Prostate gland (tissue), 2 donors: Measurements from ENCODE around the gene MNT. TPM values are rescaled to one million over a fixed set of nuclear protein-coding genes. Genes with fewer than 3 reads are reported as not detected.
A peak's percentile ranks its signal among the peaks of the same experiment; 100 is the strongest.

Experiments
- DNase-seq: peaks from one replicate; pipeline ENCODE4 v3.0.0-alpha.2; 2019; ENCODE audit warnings: low spot score
- H3K27ac ChIP-seq, 2 donors: fragments of 200-600 bp; sonication (generic); 2 replicates each; pipeline ENCODE4 v1.5.1; 2017 to 2019
- H3K27me3 ChIP-seq: fragments of 200-600 bp; sonication (generic); replicated peaks from 2 replicates; pipeline ENCODE4 v1.5.1; 2019; ENCODE audit not compliant: insufficient read depth
- H3K36me3 ChIP-seq, 2 donors: fragments of 200-600 bp; sonication (generic); 1 replicate in 1 of 2; 2 replicates in 1 of 2; pipeline versions ENCODE4 v1.5.1 to v1.8.1; 2017 to 2019
- H3K4me1 ChIP-seq: fragments of 200-600 bp; sonication (generic); replicated peaks from 2 replicates; pipeline ENCODE4 v1.5.1; 2019
- H3K4me3 ChIP-seq, 2 donors: fragments of 200-600 bp; sonication (generic); 2 replicates each; pipeline ENCODE4 v1.5.1; 2017 to 2019
- H3K9me3 ChIP-seq: fragments of 200-600 bp; sonication (generic); 2 replicates; pipeline ENCODE4 v1.5.1; 2017
- CTCF ChIP-seq, 4 experiments: fragments of 200-600 bp in 2 of 4; fragments of 450-650 bp in 2 of 4; sonication (generic) in 2 of 4; IDR thresholded peaks; 1 replicate in 3 of 4; 2 replicates in 1 of 4; pipeline ENCODE4 v1.5.1; 2016 to 2019; ENCODE audit warnings: antibody characterized with exemption in 4 of 4, mild to moderate bottlenecking in 2 of 4, moderate library complexity in 2 of 4
- POLR2A ChIP-seq: fragments of 450-650 bp; IDR thresholded peaks from one replicate; pipeline ENCODE4 v1.6.1; 2016; ENCODE audit warnings: antibody characterized with exemption, mild to moderate bottlenecking
- POLR2AphosphoS5 ChIP-seq: sonication (generic); formaldehyde crosslinking; IDR thresholded peaks from one replicate; pipeline ENCODE4 v1.6.1; 2017; ENCODE audit warnings: antibody characterized with exemption
- WGBS: methylation state at CpG from one replicate; pipeline ENCODE4 v1.1.5; 2018; 5-methylcytosine and 5-hydroxymethylcytosine counted together
- intact Hi-C: fragments of 100-400 bp; cut with DNase I; formaldehyde crosslinking; loops from one replicate; pipeline ENCODE4 v1.14.2; 2022
- total RNA-seq, 2 donors: library from RNA; depleted of rRNA; stranded (reverse); fragments of >200 nt; gene quantifications; one replicate each; pipeline ENCODE4 v1.1.0, GENCODE V29; 2016

The MNT gene
- total RNA-seq, 2 donors from 2014 or later, result 14.8 to 32.0 TPM

GRCh38 chr17:2383628-2384167, 17.2 kb downstream of the MNT start:
- TF ChIP-seq POLR2A (no peak), POLR2AphosphoS5 (peak; percentile 41), CTCF (IDR thresholded peaks at IDR 0.05) (no peak)
- WGBS, result 29% methylated on average over 11 of the region's 11 CpGs
- intact Hi-C loops, result no loop called here

GRCh38 chr17:2380950-2381649, 19.8 kb downstream of the MNT start:
- intact Hi-C loops, result no loop called here
- TF ChIP-seq POLR2AphosphoS5 (peak; percentile 15), POLR2A (no peak)
- WGBS, result 72% methylated on average over 15 of the region's 15 CpGs
- no peaks in the 10 kb centered on the region for H3K27me3 ChIP-seq
- DNase-seq, result no peak
- H3K27ac ChIP-seq, result peak overlapping the region; percentile 28 to 29
- peaks cover 13% of the 10 kb centered on the region for H3K4me1 ChIP-seq
- no peaks in the 10 kb centered on the region for H3K36me3 ChIP-seq
- H3K9me3 ChIP-seq, result no peaks in the 10 kb centered on the region
- H3K4me3 ChIP-seq, result no peak overlapping the region

More at GRCh38 chr17:2383628-2384167, 17.2 kb downstream of the MNT start:
- H3K4me3 ChIP-seq, result no peak overlapping the region
- DNase-seq, result no peak
- peaks cover 13% of the 10 kb centered on the region for H3K4me1 ChIP-seq
- peak overlapping the region; percentile 78 to 81 for H3K27ac ChIP-seq
- H3K27me3 ChIP-seq, result no peaks in the 10 kb centered on the region
- H3K36me3 ChIP-seq, result peaks cover 10 to 12% of the 10 kb centered on the region in 2 donors
- no peaks in the 10 kb centered on the region for H3K9me3 ChIP-seq

- intact Hi-C loops, result no loop called here
- no peak overlapping the region for H3K4me3 ChIP-seq
- no peaks in the 10 kb centered on the region for H3K9me3 ChIP-seq
- no peak for DNase-seq
- peak overlapping the region; percentile 28 to 29 for H3K27ac ChIP-seq
- peaks cover 13% of the 10 kb centered on the region for H3K4me1 ChIP-seq
- no peak for TF ChIP-seq POLR2A
- TF ChIP-seq CTCF (IDR thresholded peaks at IDR 0.05), result no peak
- no peak for TF ChIP-seq POLR2AphosphoS5
- H3K27me3 ChIP-seq, result no peaks in the 10 kb centered on the region
- 52% methylated on average over 12 of the region's 16 CpGs for WGBS
- no peaks in the 10 kb centered on the region for H3K36me3 ChIP-seq
Measured at GRCh38 chr17:2380226-2380922, 20.5 kb downstream of the MNT start.

- Histone ChIP-seq H3K27me3 (no peaks in the 10 kb centered on the region), H3K4me1 (peaks cover 16% of the 10 kb centered on the region), H3K4me3 (no peak overlapping the region), H3K27ac (peak overlapping the region; percentile 28 to 29), H3K36me3 (no peaks in the 10 kb centered on the region), H3K9me3 (no peaks in the 10 kb centered on the region)
- TF ChIP-seq POLR2AphosphoS5 (no peak), CTCF (IDR thresholded peaks at IDR 0.05) (no peak)
- intact Hi-C loops, result no loop called here
- WGBS, result 80% methylated on average over 22 of the region's 25 CpGs
- no peak for DNase-seq
Measured at GRCh38 chr17:2379489-2380225, 21.2 kb downstream of the MNT start.

- intact Hi-C loops, result no loop called here
- DNase-seq, result no peak
Measured at GRCh38 chr17:2378905-2379304, 22.0 kb downstream of the MNT start.

More at GRCh38 chr17:2378905-2379304, 22.0 kb downstream of the MNT start:
- TF ChIP-seq CTCF (IDR thresholded peaks at IDR 0.05) (no peak), POLR2A (no peak), POLR2AphosphoS5 (no peak)
- Histone ChIP-seq H3K36me3 (peaks cover 0 to 1% of the 10 kb centered on the region in 2 donors), H3K27me3 (no peaks in the 10 kb centered on the region), H3K4me3 (no peak overlapping the region), H3K4me1 (peaks cover 12% of the 10 kb centered on the region), H3K27ac (no peak overlapping the region), H3K9me3 (no peaks in the 10 kb centered on the region)
- 85% methylated on average over 11 of the region's 11 CpGs for WGBS
